ENCODE data around the gene RXFP1.
A peak's percentile ranks its signal among the peaks of the same experiment; 100 is the strongest.

The RXFP1 gene

GRCh38 chr4:158622251-158622650, 100.6 kb downstream of the RXFP1 start:
- Histone ChIP-seq H3K9ac (ENCODE audit: low read length) (no peak overlapping the region), H4K20me1 (ENCODE audit: insufficient read depth, low read length) (no peaks in the 10 kb centered on the region)
- no peak for TF ChIP-seq EZH2phosphoT487 (IDR thresholded peaks at IDR 0.05; ENCODE audit: low read depth)
- no peak for TF ChIP-seq CTCF (IDR thresholded peaks at IDR 0.05; ENCODE audit: low read depth, low read length)

GRCh38 chr4:158624889-158625478, 103.3 kb downstream of the RXFP1 start:
- Histone ChIP-seq H3K9me3 (ENCODE audit: insufficient read depth, low read length) (no peaks in the 10 kb centered on the region), H3K4me3 (ENCODE audit: low read length) (no peak overlapping the region), H4K20me1 (ENCODE audit: insufficient read depth, low read length) (no peaks in the 10 kb centered on the region), H3K4me2 (ENCODE audit: low read length) (no peak overlapping the region), H3K36me3 (replicated peaks; ENCODE audit: low read depth, low read length) (no peaks in the 10 kb centered on the region), H2AFZ (ENCODE audit: low read depth, low read length) (no peak overlapping the region), H3K9ac (ENCODE audit: low read length) (no peak overlapping the region), H3K27me3 (ENCODE audit: low read depth, low read length) (peaks cover 14% of the 10 kb centered on the region), H3K79me2 (ENCODE audit: low read length) (no peaks in the 10 kb centered on the region), H3K27ac (ENCODE audit: low read length) (no peak overlapping the region), H3K4me1 (ENCODE audit: low read length) (no peaks in the 10 kb centered on the region)
- TF ChIP-seq EZH2phosphoT487 (IDR thresholded peaks at IDR 0.05; ENCODE audit: low read depth) (no peak), CTCF (IDR thresholded peaks at IDR 0.05; ENCODE audit: low read depth, low read length) (peak; percentile 98)

More at GRCh38 chr4:158622251-158622650, 100.6 kb downstream of the RXFP1 start:
- no peaks in the 10 kb centered on the region for H3K79me2 ChIP-seq (ENCODE audit: low read length)
- H2AFZ ChIP-seq (ENCODE audit: low read depth, low read length): no peak overlapping the region
- H3K27ac ChIP-seq (ENCODE audit: low read length): no peak overlapping the region
- H3K4me1 ChIP-seq (ENCODE audit: low read length): no peaks in the 10 kb centered on the region; the same call in 1 of the 2 replicates
- H3K9me3 ChIP-seq (ENCODE audit: insufficient read depth, low read length): no peaks in the 10 kb centered on the region
- H3K27me3 ChIP-seq (ENCODE audit: low read depth, low read length): peaks cover 9% of the 10 kb centered on the region
- H3K4me3 ChIP-seq (ENCODE audit: low read length): no peak overlapping the region
- H3K4me2 ChIP-seq (ENCODE audit: low read length): no peak overlapping the region
- H3K36me3 ChIP-seq (replicated peaks; ENCODE audit: low read depth, low read length): no peaks in the 10 kb centered on the region

- Histone ChIP-seq H4K20me1 (ENCODE audit: insufficient read depth, low read length) (no peaks in the 10 kb centered on the region), H2AFZ (ENCODE audit: low read depth, low read length) (no peak overlapping the region), H3K27me3 (ENCODE audit: low read depth, low read length) (peaks cover 14% of the 10 kb centered on the region), H3K27ac (ENCODE audit: low read length) (no peak overlapping the region), H3K9ac (ENCODE audit: low read length) (no peak overlapping the region), H3K9me3 (ENCODE audit: insufficient read depth, low read length) (no peaks in the 10 kb centered on the region), H3K36me3 (replicated peaks; ENCODE audit: low read depth, low read length) (no peaks in the 10 kb centered on the region), H3K79me2 (ENCODE audit: low read length) (no peaks in the 10 kb centered on the region), H3K4me3 (ENCODE audit: low read length) (no peak overlapping the region), H3K4me2 (ENCODE audit: low read length) (no peak overlapping the region), H3K4me1 (ENCODE audit: low read length) (no peaks in the 10 kb centered on the region)
- TF ChIP-seq CTCF (IDR thresholded peaks at IDR 0.05; ENCODE audit: low read depth, low read length) (no peak), EZH2phosphoT487 (IDR thresholded peaks at IDR 0.05; ENCODE audit: low read depth) (no peak)
Measured at GRCh38 chr4:158625544-158625943, 103.9 kb downstream of the RXFP1 start.

GRCh38 chr4:158630893-158631292, 109.2 kb downstream of the RXFP1 start:
- Histone ChIP-seq H3K4me3 (ENCODE audit: low read length) (no peak overlapping the region), H4K20me1 (ENCODE audit: insufficient read depth, low read length) (no peaks in the 10 kb centered on the region), H3K36me3 (replicated peaks; ENCODE audit: low read depth, low read length) (no peaks in the 10 kb centered on the region), H3K4me2 (ENCODE audit: low read length) (no peak overlapping the region), H3K9ac (ENCODE audit: low read length) (no peak overlapping the region), H2AFZ (ENCODE audit: low read depth, low read length) (no peak overlapping the region), H3K9me3 (ENCODE audit: insufficient read depth, low read length) (no peaks in the 10 kb centered on the region), H3K79me2 (ENCODE audit: low read length) (no peaks in the 10 kb centered on the region), H3K27ac (ENCODE audit: low read length) (no peak overlapping the region), H3K27me3 (ENCODE audit: low read depth, low read length) (peaks cover 8% of the 10 kb centered on the region; the same call in 1 of the 2 replicates), H3K4me1 (ENCODE audit: low read length) (no peaks in the 10 kb centered on the region)
- no peak for TF ChIP-seq EZH2phosphoT487 (IDR thresholded peaks at IDR 0.05; ENCODE audit: low read depth)
- TF ChIP-seq CTCF (IDR thresholded peaks at IDR 0.05; ENCODE audit: low read depth, low read length): no peak
